ENCODE results near the gene AHR.

The AHR gene

GRCh38 chr7:17298102-17298839 lies at the start of gene AHR:
AHR (plus strand) TSS chr7:17298652; CDS start chr7:17299265, 613 bp downstream.
- peak; percentile 89 for DNase-seq

- no peak for DNase-seq
These were observed 44.6 kb upstream of the AHR start for GRCh38 chr7:17253885-17254284.

GRCh38 chr7:17255926-17256325 lies 42.5 kb upstream of the AHR start:
- no peak for DNase-seq

- DNase-seq: no peak
These were observed 42.1 kb upstream of the AHR start for GRCh38 chr7:17256375-17256774.

GRCh38 chr7:17266565-17266964 lies 31.9 kb upstream of the AHR start:
- no peak for DNase-seq

- no peak for DNase-seq
These were observed 28.9 kb upstream of the AHR start for GRCh38 chr7:17269341-17270221.

- DNase-seq: no peak
These were observed 23.8 kb upstream of the AHR start for GRCh38 chr7:17274551-17275245.

- peak; percentile 38 for DNase-seq
These were observed 22.4 kb upstream of the AHR start for GRCh38 chr7:17275749-17276671.

GRCh38 chr7:17279061-17279460 lies 19.4 kb upstream of the AHR start:
- no peak for DNase-seq

- DNase-seq: peak; percentile 38
These were observed 9.3 kb upstream of the AHR start for GRCh38 chr7:17289074-17289645.

GRCh38 chr7:17292843-17293242 lies 5.6 kb upstream of the AHR start:
- no peak for DNase-seq

- DNase-seq: no peak
These were observed 5.0 kb upstream of the AHR start for GRCh38 chr7:17293481-17293880.

GRCh38 chr7:17297243-17297642 lies 1.2 kb upstream of the AHR start:
- no peak for DNase-seq

- DNase-seq: peak; percentile 49
These were observed 509 bp downstream of the AHR start for GRCh38 chr7:17298840-17299482.

- DNase-seq: no peak
These were observed 1.1 kb downstream of the AHR start for GRCh38 chr7:17299483-17299991.

- no peak for DNase-seq
These were observed 1.6 kb downstream of the AHR start for GRCh38 chr7:17300012-17300411.

GRCh38 chr7:17300437-17300836 lies 2.0 kb downstream of the AHR start:
- DNase-seq: no peak

- no peak for DNase-seq
These were observed 3.3 kb downstream of the AHR start for GRCh38 chr7:17301471-17302456.

GRCh38 chr7:17302575-17303142 lies 4.2 kb downstream of the AHR start:
- no peak for DNase-seq

- DNase-seq: no peak
These were observed 6.5 kb downstream of the AHR start for GRCh38 chr7:17304926-17305325.

Measured in right hindlimb (tissue), 1 donor.